AG09309 (cell line): ENCODE data around the gene COA1.
"Not testable (repeated sequence)": the region's sequence is repeated elsewhere in the genome, so short reads cannot be mapped to it uniquely, and the experiment has no call there.

Experiments used
- DNase-seq: peaks from one replicate; pipeline ENCODE4 v3.0.0-alpha.2; 2010; ENCODE audit warnings: low read depth
- H3K4me3 ChIP-seq: 2 replicates; pipeline ENCODE4 v1.5.1; 2011; ENCODE audit warnings: mild to moderate bottlenecking, low read depth, low read length, moderate library complexity; ENCODE audit not compliant: control insufficient read depth
- TF ChIP-seq, protein P1 (sequence below): IDR thresholded peaks from 2 replicates; pipeline ENCODE4 v1.5.1; 2011; ENCODE audit warnings: mild to moderate bottlenecking, low read depth, low read length, inconsistent platforms; ENCODE audit not compliant: insufficient read depth, control insufficient read depth; ENCODE audit errors: missing control alignments

The COA1 gene, protein sequence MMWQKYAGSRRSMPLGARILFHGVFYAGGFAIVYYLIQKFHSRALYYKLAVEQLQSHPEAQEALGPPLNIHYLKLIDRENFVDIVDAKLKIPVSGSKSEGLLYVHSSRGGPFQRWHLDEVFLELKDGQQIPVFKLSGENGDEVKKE

DNA sequence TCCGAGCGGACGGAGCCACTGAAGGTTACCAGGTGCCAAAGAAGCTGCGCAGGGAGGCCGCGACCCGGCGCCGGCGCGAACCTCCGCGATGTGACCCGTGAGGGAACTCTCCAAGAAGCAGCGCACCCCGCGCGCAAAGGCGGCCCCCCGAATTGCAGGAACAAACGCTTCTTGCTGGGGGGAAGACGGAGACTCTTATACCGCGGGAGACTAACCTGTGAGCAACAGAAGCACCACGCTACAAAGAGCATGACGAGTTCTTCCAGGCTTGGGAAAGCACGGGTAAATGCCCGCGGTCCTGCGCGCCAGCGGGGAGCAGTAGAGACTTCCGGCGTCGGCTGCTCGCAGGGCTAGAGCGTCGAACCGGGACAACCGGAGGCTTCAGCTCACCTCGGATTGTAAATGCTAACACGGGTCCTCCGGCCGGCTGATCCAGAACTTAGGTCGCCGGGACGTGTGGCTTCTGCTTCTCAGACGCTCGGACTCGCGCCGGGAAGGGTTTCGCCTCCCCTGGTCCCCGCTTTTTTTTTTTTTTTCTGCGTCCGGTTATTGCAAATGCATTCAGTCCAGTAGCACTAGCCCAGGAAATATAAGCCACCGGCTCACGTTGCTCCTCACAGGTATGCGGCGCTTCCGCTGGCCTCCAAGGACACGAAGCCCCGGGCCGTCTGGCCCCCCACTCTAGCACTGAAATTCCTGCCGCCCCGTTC is at the start of gene COA1:
COA1 (minus strand) TSS at position 310 of the 710 bp plus-strand sequence. CDS start 80,909 bp downstream, outside the sequence.
- peak; percentile 69 for DNase-seq
- peak within 1 kb of the TSS; percentile 77 for H3K4me3 ChIP-seq
- TF ChIP-seq, protein P1, sequence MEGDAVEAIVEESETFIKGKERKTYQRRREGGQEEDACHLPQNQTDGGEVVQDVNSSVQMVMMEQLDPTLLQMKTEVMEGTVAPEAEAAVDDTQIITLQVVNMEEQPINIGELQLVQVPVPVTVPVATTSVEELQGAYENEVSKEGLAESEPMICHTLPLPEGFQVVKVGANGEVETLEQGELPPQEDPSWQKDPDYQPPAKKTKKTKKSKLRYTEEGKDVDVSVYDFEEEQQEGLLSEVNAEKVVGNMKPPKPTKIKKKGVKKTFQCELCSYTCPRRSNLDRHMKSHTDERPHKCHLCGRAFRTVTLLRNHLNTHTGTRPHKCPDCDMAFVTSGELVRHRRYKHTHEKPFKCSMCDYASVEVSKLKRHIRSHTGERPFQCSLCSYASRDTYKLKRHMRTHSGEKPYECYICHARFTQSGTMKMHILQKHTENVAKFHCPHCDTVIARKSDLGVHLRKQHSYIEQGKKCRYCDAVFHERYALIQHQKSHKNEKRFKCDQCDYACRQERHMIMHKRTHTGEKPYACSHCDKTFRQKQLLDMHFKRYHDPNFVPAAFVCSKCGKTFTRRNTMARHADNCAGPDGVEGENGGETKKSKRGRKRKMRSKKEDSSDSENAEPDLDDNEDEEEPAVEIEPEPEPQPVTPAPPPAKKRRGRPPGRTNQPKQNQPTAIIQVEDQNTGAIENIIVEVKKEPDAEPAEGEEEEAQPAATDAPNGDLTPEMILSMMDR = no peak

DNA sequence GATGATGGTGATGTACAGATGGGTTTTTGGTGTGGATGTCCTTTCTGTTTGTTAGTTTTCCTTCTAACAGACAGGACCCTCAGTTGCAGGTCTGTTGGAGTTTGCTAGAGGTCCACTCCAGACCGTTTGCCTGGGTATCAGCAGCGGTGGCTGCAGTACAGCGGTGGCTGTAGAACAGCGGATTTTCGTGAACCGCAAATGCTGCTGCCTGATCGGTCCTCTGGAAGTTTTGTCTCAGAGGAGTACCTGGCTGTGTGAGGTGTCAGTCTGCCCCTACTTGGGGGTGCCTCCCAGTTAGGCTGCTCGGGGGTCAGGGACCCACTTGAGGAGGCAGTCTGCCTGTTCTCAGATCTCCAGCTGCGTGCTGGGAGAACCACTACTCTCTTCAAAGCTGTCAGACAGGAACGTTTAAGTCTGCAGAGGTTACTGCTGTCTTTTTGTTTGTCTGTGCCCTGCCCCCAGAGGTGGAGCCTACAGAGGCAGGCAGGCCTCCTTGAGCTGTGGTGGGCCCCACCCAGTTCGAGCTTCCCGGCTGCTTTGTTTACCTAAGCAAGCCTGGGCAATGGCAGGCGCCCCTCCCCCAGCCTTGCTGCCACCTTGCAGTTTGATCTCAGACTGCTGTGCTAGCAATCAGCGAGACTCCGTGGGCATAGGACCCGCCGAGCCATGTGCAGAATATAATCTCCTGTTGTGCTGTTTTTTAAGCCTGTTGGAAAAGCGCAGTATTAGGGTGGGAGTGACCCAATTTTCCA is 49.1 kb upstream of the COA1 start:
- not testable (repeated sequence) for H3K4me3 ChIP-seq, DNase-seq

DNA sequence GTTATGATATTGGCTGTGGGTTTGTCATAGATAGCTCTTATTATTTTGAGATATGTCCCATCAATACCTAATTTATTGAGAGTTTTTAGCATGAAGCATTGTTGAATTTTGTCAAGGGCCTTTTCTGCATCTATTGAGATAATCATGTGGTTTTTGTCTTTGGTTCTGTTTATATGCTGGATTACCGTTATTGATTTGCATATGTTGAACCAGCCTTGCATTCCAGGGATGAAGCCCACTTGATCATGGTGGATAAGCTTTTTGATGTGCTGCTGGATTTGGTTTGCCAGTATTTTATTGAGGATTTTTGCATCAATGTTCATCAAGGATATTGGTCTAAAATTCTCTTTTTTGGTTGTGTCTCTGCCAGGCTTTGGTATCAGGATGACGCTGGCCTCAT is 45.9 kb upstream of the COA1 start:
- not testable (repeated sequence) for H3K4me3 ChIP-seq, DNase-seq

DNA sequence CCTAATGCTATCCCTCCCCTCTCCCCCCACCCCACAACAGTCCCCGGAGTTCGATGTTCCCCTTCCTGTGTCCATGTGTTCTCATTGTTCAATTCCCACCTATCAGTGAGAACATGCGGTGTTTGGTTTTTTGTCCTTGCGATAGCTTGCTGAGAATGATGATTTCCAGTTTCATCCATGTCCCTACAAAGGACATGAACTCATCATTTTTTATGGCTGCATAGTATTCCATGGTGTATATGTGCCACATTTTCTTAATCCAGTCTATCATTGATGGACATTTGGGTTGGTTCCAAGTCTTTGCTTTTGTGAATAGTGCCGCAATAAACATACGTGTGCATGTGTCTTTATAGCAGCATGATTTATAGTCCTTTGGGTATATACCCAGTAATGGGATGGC is 43.9 kb upstream of the COA1 start:
- not testable (repeated sequence) for DNase-seq, H3K4me3 ChIP-seq

DNA sequence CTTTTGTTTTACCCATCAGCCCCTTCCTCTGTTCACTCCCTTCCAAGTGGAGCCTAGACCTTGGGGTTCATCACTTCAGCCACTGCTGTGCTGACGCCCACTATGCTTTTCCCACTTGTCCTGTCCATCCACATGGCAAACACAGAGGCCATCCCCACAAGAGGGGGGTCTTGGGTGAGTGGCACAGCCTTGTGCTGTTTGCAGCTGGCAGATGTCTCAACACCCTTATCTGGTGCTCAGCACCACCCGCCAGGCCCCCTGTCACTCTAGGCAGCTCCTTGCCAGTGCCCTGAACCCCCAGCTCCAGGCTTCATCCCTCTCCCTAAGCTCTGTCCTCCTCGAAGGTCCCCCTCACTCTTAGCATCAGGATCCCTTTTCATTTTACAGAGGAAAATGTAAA is 42.2 kb upstream of the COA1 start:
- H3K4me3 ChIP-seq = no peak overlapping the region
- no peak for DNase-seq
- TF ChIP-seq, protein P1 = no peak

DNA sequence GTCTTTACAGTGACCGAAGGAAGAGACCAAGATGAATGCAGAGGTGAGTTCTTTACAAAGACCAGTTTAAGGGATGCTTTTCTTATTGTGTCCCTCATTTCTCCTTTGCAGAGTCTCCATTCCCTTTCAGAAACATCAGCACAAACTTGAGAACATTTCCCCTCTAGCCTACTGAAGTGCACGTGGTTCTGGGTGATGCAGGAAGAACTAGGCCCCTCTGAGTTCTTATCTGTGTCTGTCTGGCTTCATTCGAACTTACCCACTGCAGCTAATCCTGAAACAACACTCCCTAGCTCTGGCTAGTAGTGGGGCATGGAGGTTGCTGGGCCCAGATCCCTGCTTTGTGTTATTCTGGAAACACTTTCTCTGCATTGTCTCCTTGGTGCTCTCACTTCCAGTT is 41.8 kb upstream of the COA1 start:
- H3K4me3 ChIP-seq = no peak overlapping the region
- no peak for DNase-seq
- TF ChIP-seq, protein P1 = no peak

DNA sequence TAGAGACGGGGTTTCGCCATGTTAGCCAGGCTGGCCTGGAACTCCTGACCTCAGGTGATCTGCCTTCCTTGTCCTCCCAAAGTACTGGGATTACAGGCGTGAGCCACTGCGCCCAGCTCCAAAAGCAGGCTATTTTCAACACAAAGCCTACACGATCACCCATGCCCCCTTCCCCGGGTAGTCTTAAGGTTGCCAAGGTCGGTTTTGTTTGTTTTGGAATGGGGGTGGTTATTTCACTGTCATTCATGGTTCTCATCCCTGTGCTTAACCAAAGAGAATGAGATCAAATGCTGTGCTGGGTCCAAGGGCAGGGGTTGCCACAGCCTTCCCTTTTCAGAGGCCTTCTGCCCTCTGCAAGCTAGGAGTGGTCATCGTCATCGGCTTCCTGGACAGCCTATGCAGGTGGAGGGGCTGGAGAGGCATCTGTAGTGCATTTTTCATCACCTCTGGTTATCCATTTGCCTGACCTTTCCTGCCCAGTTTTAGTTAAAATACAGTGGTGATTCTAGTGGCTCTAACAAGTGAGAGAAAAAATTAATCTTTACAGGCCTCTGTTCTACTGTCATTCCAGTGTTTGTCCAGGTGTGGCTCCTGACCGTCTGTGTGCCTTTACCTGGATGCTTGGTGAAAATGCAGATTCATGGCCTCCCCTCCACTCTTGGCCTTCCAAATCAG is 40.6 kb upstream of the COA1 start:
- TF ChIP-seq, protein P1 = no peak
- H3K4me3 ChIP-seq = no peak overlapping the region

DNA sequence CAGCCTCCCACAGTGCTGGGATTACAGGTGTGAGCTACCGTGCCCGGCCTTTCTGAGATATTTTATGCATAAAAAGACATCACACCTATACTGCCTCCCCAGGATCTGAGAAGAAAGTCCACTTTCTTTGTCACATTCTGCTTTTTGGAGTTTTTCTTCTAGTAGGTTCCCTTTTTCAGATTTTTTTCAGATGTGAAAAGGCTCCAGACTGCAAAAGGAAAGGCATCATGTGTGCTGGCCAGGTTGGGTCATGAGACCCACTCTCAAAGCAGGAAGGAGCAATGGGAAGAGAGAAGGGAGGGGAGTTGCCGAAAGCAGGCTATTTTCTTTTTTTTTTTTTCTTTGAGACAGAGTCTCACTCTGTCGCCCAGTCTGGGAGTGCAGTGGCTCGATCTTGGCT is 40.0 kb upstream of the COA1 start:
- TF ChIP-seq, protein P1 = no peak
- H3K4me3 ChIP-seq = no peak overlapping the region
- DNase-seq = no peak

More for the DNA sequence above, 40.6 kb upstream of the COA1 start:
- no peak for DNase-seq
